CD4-positive, alpha-beta T cell treated with Interleukin-2 at 100 ng/mL for 4 hours (primary cell): ENCODE results near the gene PSENEN.
A peak's percentile ranks its signal among the peaks of the same experiment; 100 is the strongest.

Experiments
- DNase-seq: peaks from one replicate; pipeline ENCODE4 v3.0.0-alpha.2; 2020; ENCODE audit warnings: low spot score

The PSENEN gene, protein sequence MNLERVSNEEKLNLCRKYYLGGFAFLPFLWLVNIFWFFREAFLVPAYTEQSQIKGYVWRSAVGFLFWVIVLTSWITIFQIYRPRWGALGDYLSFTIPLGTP

DNA sequence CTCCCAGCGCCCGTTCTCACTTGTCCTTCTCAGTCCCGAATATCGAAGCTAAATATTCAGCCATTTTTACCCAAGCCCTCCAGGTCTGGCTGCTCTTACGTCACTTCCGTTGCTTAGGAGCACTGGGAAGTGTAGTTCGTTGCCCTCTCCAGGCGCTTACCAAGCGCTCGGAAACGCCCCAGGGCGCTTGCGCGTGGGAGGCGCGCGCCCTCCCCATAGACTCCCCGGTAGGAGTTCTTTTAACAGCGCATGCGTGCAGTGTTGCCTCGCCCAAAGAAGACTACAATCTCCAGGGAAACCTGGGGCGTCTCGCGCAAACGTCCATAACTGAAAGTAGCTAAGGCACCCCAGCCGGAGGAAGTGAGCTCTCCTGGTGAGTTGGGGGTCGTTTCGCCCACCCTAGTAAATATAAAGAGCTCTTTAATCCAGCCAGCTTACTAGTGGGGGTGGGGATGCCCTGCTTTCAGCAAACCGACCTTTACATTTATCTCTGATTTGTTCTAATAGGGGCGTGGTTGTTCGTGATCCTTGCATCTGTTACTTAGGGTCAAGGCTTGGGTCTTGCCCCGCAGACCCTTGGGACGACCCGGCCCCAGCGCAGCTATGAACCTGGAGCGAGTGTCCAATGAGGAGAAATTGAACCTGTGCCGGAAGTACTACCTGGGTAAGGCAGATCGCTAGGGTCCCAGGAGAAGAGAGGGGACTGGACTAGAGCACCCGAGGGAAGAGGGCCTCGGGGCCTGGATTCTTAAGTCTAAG lies at the start of gene PSENEN, which contains the start of gene U2AF1L4:
Gene PSENEN, plus strand, starts transcription at position 324 of the 759 bp plus-strand sequence. Its CDS starts 280 bp downstream, at position 604.
Gene U2AF1L4, minus strand, starts transcription at position 91 of the 759 bp plus-strand sequence. Its CDS starts 27 bp downstream, at position 64.
- peak; percentile 99 for DNase-seq

DNA sequence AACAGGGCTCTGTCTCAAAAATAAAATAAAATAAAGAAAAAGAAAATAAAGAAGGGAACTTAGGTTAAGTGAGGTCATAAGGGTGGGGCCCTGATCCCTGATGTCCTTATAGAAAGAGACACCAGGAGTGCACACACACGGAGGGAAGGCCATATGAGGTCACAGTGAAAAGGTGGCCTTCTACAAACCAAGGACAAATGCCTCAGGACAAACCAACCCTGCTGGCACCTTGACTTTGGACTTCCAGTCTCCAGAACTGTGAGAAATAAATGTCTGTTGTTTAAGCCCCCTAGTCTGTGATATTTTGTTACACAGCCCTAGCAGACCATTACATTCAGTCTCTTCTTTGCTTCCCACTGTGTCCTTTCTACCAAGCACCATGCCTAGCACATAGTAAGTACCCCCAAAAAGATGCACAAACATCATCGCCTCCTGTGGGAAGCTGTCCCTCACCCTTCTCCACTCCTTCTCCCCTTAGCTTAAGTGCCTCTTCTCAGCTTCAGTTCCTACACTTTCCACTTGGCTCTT lies 49.5 kb upstream of the PSENEN start:
- no peak for DNase-seq

DNA sequence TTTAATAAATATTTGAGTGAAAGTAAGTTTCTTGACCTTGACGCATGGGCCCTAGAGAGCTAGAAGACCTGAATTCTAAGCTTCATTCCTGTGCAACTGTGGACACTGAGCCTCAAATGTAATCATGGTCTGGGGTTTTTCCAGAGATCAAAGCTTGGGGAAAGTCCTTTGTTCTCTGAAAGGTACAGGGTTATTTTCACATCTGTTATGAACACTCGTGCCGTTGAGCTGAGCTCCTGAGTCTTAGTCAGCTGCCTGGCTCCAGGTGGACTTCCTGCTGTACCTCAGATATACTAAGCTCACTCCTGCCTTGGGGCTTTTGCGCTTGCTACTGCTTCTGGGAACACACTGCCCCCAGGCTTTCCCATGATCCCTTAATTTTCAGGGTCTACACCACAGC lies 48.6 kb upstream of the PSENEN start:
- no peak for DNase-seq

DNA sequence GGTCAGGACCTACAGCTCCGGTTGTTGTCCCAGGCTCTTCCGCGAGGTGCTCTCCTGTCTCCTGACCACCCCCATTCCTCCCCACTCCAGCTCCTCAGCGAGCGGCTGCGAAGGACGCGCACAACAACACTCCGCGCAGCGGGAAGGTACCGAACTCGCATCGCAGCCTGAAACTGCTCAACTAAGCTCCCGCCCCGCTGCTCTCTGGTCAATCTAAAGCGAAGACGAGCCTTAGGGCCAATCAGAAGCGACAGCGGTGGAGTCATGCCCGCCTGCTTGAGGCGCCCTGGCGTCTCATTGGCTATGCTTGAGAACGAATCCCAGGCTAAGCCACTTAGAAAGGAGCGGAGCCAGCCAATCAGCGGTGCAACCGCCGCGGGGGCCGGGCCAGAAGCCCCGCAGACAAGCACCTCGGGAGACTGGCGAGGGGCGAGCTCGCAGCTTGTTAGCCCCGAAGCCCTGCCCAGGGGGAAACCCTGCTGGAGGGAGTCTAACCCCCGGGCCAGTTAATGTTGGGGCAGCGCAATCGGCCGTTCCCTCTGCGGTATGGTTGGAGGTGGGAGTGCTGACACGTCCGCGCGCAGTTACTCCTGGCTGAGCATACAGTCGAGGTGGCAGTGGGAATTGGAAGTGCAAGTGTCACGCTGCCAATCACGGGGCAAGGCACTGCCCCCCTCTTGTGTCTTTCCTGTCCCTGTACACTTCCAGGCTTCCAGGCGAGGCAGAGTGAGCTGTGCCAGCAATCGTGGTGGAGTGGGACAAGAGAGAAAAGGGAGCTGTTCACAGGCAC lies 43.0 kb upstream of the PSENEN start:
- peak; percentile 96 for DNase-seq

DNA sequence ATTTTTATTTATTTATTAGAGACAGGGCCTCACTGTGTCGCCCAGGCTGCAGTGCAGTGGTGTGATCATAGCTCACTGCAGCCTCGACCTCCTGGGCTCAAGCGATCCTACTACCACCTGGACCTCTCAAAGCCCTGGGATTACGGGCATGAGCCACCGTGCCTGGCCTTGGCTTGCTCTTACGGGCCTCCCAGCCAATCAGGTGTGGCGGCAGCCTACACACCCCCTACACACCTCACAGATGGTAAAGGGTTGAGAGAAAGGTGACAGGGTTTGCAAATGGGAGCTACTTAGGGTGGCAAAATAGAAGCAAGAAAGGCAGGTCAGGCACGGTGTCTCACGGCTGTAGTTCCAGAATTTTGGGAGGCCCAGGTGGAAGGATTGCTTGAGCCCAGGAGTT lies 42.1 kb upstream of the PSENEN start:
- no peak for DNase-seq

DNA sequence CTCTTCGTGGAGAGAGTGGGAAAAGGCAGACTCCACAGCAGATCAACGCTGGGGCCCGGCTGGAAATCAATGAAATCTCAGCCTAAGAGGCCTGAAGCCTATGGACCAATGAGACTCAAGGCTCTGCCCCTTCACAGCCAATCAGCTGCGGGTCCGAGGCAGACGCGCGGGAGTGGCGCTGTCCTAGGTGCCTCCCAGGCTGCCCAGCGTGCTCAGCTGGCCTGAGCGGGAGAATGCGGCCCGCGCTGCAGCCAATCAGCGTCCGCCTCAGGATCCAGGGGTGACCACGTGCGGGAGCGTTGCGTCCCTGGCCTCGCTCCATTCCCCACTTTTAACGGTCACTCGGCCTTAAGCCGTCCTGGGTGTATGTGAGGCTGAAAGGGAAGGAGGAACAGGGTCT lies 41.2 kb upstream of the PSENEN start, which contains the start of gene ZBTB32:
Gene ZBTB32, plus strand, starts transcription at position 341 of the 400 bp plus-strand sequence. CDS start 10,069 bp downstream, outside the sequence.
- no peak for DNase-seq

DNA sequence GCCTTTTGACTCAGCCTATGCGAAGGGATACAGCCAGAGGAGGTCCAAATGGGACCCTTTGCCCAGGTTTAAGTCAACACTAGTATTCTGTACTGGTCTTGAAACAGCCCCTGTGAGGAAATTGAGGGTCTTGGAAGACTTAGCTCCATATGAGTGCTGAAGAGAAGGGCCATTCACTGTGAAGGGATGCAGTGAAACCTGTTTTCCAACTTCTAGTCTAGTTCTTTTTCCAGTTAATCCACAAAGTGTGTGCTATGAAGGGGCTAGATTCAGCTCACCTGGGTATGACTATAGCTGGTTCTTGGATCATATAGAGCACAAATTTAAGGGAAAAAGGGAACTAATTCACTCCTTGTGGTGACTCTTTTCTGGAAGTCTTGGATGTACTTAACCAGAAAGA lies 37.1 kb upstream of the PSENEN start:
- DNase-seq = no peak

DNA sequence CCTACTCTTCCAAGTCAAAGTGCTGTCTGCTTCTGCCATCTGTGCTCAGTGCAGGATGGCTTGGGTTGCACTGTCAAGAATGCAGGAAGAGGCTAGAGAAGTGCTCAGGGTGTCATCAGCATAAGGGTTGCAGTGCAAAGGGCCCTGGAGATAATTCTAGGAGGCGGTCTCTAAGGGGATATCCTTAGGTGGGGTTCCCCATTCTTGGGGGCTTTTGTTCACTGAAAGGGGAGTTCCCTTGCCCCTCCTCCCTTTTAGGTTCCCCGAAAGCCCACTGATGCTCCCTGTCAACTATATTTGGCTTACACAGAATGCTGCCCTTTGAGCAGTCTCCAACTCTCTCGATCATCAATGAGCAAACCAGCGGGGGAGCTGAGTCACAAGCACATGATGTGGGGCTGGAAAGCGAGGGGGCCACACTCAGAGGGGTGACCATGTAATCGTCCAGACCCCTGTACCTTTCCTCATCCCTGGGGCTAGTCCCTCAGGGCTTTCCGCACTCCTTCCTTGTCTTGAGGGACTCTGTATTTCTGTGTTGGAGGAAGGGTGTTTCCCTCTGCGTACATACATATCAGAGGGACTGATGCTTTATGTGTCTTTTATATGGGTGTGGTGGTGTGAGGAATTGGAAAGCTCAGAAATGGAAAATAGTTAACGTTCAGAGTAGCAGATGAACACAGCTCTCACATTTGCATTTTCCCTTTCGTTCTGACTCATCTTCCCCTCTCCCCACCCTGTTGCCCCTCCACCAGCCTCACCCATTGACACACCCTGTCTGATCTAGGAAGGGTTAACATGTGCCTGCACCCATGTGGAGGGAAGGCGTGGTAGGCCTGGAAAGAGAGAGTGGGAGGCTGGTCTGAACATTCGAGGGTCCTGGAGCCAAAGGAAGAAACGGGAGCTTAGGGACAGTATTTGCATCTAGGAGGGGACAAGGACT lies 34.4 kb upstream of the PSENEN start:
- peak; percentile 71 for DNase-seq

DNA sequence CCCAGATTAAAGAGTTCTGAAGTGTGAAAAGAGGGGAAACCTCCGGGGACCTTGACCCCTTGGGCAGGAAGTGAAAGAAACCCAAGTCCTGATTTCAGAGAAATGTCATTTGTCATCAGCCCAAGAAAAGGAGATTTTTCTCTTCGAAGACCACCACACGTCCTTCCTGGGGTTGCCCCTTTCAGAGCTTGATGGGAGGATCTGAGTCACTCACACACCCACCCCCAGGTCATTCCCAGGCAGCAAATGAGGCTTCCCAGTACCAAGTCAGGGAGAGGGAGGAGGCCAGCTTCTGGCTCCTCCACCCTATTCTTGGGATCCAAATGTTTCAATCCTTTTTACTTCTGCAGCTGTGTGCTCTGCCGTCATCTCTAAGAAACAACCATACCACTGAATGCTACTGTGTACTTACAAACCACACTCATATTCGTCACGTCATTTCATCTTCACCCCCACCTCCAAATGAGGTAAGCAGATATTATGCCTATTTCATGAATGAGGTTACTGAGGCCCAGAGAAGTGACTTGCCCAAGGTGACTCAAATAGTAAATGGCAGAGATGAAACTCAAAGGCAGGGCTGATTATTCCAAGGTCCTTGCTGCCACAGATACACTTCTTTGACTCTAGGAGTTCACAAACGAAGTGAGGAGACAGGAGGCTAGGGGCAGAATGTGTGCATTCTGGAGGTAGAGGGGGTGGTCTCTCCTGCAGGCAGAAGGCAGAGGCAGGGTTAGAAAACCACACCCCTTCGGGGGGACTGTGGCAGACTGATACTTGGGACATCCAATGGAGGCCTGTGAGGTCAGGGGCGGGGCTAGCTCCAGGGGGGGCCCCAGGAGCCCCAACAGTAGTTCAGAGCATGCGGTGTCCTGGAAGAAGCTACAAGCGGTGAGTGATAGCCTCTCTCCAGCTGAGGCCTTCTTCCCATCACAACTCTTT lies 32.6 kb upstream of the PSENEN start:
- DNase-seq = peak; percentile 74

DNA sequence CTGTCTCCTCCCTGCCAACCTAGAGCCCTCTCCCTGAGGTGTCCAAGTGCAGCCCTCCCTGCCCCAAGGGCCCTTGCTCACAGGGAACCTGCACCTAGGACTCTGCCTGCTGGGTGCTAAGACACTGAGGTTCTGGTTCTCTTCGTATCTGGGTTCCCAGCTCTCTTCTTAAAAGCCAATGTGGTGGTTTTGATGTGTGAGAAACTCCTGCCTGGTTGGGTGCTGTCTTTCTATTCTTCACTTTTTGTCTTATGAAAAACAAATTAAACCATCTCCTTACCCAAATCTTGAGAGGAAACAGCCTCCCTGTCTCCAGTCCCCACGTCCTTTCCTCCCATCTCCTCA lies 32.0 kb upstream of the PSENEN start:
- no peak for DNase-seq

DNA sequence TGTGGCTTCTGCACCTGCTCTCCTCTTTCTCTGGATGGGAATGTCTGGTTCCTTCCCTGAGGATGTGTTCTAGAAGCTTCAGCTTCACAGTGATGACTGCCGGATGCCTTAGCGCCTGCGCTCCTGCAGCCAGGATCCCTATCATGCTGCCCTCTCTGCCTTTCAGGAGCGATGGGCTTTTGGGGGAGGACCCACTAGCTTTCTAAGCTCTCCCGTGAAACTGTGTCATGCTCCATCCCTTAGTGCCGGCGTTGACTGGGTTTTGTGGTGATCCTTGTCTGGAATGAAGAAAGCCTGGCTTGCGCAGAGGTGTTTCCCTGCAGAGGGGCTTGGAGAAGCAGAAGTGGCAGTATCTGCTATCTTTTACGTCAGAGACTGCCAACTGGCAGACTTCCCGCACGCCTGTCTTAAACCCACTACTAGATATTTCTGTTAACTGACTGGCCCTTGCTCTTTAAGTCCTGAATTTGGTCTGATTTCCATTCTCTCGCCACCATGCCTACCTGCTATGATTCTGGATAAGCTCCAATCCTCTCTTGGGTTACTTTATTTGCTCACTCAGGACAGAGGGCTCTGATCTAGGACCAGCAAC lies 31.5 kb upstream of the PSENEN start:
- DNase-seq = no peak

DNA sequence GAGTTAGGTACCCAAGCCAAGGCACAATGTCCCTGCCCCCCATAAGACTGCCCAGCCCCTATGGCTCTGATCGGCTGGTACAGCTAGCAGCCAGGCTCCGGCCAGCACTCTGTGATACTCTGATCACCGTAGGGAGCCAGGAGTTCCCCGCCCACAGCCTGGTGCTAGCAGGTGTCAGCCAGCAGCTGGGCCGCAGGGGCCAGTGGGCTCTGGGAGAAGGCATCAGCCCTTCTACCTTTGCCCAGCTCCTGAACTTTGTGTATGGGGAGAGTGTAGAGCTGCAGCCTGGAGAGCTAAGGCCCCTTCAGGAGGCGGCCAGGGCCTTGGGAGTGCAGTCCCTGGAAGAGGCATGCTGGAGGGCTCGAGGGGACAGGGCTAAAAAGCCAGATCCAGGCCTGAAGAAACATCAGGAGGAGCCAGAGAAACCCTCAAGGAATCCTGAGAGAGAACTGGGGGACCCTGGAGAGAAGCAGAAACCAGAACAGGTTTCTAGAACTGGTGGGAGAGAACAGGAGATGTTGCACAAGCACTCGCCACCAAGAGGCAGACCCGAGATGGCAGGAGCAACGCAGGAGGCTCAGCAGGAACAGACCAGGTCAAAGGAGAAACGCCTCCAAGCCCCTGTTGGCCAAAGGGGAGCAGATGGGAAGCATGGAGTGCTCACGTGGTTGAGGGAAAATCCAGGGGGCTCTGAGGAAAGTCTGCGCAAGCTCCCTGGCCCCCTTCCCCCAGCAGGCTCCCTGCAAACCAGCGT lies 30.7 kb upstream of the PSENEN start:
- no peak for DNase-seq

DNA sequence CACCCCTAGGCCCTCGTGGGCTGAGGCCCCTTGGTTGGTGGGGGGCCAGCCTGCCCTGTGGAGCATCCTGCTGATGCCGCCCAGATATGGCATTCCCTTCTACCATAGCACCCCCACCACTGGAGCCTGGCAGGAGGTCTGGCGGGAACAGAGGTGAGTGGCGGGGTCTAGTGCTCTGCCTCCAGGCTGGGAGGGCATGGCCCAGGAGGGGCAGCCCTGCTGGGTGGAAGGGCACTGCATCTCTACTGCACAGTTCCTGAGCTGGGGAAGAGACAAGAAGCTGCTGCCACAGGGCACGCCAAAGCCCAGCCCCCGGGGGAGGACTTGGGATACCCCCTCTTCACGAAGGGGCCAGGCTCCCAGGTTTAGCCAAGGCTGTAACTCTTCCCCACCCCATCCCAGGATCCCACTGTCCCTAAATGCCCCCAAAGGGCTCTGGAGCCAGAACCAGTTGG lies 30.1 kb upstream of the PSENEN start:
- no peak for DNase-seq

DNA sequence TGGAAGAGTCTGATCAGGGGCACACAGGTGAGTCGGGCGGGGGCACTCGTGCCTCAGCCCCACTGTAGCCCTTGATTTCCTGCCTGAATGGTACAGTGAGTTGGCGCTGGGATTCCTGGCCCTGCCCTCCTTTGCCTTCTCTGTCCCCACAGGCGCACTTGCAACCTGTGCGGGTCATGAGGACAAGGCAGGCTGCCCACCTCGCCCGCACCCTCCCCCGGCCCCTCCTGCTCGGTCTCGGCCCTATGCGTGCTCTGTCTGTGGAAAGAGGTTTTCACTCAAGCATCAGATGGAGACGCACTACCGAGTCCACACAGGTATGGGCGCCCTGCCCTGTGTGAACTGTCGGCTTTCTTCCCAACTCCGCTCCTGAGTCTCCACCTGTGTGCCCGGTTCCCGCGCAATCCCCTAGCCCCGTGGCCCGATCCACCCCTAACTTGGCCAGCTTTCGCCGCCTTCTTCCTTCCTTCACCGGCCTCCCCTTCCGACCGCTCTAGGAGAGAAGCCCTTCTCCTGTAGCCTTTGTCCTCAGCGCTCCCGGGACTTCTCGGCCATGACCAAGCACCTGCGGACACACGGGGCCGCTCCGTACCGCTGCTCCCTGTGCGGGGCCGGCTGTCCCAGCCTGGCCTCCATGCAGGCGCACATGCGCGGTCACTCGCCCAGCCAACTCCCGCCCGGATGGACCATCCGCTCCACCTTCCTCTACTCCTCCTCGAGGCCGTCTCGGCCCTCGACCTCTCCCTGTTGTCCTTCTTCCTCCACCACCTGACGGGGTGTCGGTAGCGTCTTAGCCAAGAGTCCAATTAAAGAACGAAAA lies 29.3 kb upstream of the PSENEN start:
- no peak for DNase-seq

DNA sequence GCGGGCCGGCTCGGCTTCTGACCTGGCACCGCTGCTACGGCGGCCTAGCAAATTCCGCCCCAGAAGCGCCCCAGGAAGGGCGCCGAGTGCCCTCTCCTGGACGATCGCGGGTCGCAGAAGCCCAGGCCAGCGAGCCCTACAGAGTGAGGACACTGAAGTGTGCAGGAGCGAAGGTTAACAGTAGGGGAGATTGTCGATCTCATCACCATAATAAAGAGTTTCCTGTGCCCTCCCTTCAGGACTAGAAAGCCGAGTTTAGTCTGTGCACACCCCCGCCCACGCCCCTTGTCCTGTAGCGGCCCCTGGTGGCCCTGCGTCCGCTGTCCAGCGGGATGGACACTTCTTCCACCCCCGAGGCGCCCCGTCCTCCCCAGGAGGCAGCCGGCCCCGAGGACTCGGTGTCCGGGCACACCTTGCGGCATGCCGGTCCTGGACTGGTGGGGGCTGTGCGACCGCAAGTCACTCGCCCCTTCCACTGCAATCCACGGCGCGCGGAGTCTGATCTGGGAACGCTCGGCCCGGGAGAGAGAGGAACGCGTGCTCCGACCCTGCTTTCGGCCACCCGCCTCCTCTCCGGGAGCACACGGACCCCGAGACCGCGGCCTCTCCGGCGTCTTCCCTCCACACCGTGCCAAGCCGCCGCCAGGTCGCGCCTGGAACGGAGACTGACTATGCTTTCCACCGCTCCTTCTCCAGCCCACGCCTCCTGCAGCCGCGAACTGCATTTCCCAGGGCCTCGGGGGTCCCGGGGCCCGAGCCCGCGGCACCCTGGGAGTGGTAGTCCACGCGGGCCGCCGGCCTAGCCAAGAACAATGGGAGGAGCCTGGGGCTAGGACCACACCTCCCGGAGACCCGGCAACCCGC lies 28.4 kb upstream of the PSENEN start:
- peak; percentile 98 for DNase-seq

DNA sequence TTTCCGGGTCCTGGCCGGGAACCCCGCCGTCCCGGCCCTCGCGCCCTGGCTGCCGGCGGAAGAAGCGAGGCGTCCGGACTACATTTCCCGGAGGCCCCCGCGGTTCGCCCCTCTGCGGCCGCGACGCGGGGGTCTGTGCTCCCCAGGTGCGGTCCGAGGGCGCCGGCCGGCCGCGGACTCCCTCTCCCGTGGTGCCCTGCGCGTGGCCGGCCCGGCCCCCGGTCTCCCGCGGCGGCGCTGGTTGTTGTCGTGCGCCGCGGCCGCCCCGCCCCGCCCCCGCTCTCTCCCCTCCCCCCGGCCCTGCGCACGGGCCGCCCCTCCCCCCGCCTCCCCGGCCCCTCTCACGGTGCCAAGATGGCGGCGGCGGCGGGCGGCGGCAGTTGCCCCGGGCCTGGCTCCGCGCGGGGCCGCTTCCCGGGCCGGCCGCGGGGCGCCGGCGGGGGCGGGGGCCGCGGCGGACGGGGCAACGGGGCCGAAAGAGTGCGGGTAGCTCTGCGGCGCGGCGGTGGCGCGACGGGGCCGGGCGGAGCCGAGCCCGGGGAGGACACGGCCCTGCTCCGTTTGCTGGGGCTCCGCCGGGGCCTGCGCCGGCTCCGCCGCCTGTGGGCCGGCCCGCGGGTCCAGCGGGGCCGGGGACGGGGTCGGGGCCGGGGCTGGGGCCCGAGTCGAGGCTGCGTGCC lies 27.6 kb upstream of the PSENEN start, which contains the start of gene KMT2B:
Gene KMT2B, plus strand, starts transcription at position 339 of the 680 bp plus-strand sequence. Its CDS starts 16 bp downstream, at position 355.
- DNase-seq = no peak
